PC-9 (cell line): ENCODE measurements around the gene PIGM. TPM values are rescaled to one million over a fixed set of nuclear protein-coding genes. Genes with fewer than 3 reads are reported as not detected.
A peak's percentile ranks its signal among the peaks of the same experiment; 100 is the strongest.

Experiments
- BruUV-seq: library from RNA; stranded (reverse); fragments of 400-500 nt; replicated peaks from 2 replicates; lab custom pipeline; 2021; lab: Mats Ljungman, UMichigan
- CTCF ChIA-PET: fragments of 300-600 bp; sonication (Branson Sonifier 250); formaldehyde crosslinking; loops from one replicate; lab custom pipeline; 2022; ENCODE audit warnings: antibody characterized with exemption; lab: Charles Lee
- POLR2A ChIA-PET: fragments of 300-600 bp; sonication (Branson Sonifier 250); formaldehyde crosslinking; loops from one replicate; lab custom pipeline; 2022; ENCODE audit warnings: antibody characterized with exemption; ENCODE audit not compliant: unreplicated experiment; lab: Charles Lee
- DNase-seq, 2 experiments: peaks; one replicate each; pipeline versions ENCODE4 v3.0.0 to v3.0.0-alpha.2; 2015 to 2022; ENCODE audit warnings: mixed read lengths in 1 of 2
- H2AFZ ChIP-seq: fragments of 200-600 bp; sonication (generic); 2 replicates; pipeline ENCODE4 v1.8.1; 2017; ENCODE audit warnings: antibody characterized with exemption
- H3F3A ChIP-seq: fragments of 200-600 bp; sonication (generic); 2 replicates; pipeline ENCODE4 v1.8.1; 2017; ENCODE audit warnings: antibody characterized with exemption, mild to moderate bottlenecking, low read depth; ENCODE audit not compliant: insufficient read depth
- H3K27ac ChIP-seq: fragments of 200-600 bp; sonication (generic); 2 replicates; pipeline ENCODE4 v1.6.1; 2016; ENCODE audit warnings: mixed run types
- H3K27me3 ChIP-seq: fragments of 200-600 bp; sonication (generic); 2 replicates; pipeline ENCODE4 v1.6.1; 2016; ENCODE audit warnings: low read depth, mixed run types; ENCODE audit not compliant: insufficient read depth
- H3K36me3 ChIP-seq: fragments of 200-600 bp; sonication (generic); 2 replicates; pipeline ENCODE4 v1.6.1; 2016; ENCODE audit warnings: low read depth, mixed run types
- H3K4me1 ChIP-seq: fragments of 200-600 bp; sonication (generic); replicated peaks from 2 replicates; pipeline ENCODE4 v1.6.1; 2016; ENCODE audit warnings: mixed run types; ENCODE audit not compliant: insufficient read depth
- H3K4me2 ChIP-seq: fragments of 200-600 bp; sonication (generic); 2 replicates; pipeline ENCODE4 v1.6.1; 2017; ENCODE audit warnings: mixed run types
- H3K4me3 ChIP-seq: fragments of 200-600 bp; sonication (generic); 2 replicates; pipeline ENCODE4 v1.6.1; 2016; ENCODE audit warnings: mixed run types
- H3K79me2 ChIP-seq: fragments of 200-600 bp; sonication (generic); 2 replicates; pipeline ENCODE4 v1.6.1; 2017; ENCODE audit warnings: low read depth, mixed run types
- H3K9me2 ChIP-seq: fragments of 200-600 bp; sonication (generic); 2 replicates; pipeline ENCODE4 v1.8.1; 2017; ENCODE audit warnings: mild to moderate bottlenecking; ENCODE audit not compliant: insufficient read depth
- H3K9me3 ChIP-seq: fragments of 200-600 bp; sonication (generic); 2 replicates; pipeline ENCODE4 v1.8.1; 2016; ENCODE audit warnings: low read depth; ENCODE audit not compliant: insufficient read depth
- H4K20me1 ChIP-seq: fragments of 200-600 bp; sonication (generic); 2 replicates; pipeline ENCODE4 v1.8.1; 2017; ENCODE audit not compliant: insufficient read depth
- CTCF ChIP-seq: fragments of 200-600 bp; sonication (generic); conservative IDR thresholded peaks from 2 replicates; pipeline ENCODE4 v1.6.1; 2017; ENCODE audit warnings: mixed run types, antibody characterized with exemption, mild to moderate bottlenecking, moderate library complexity
- EZH2 ChIP-seq: fragments of 200-600 bp; sonication (generic); IDR thresholded peaks from 2 replicates; pipeline ENCODE4 v1.8.0; 2017; ENCODE audit warnings: antibody characterized with exemption, low read depth
- intact Hi-C: fragments of 100-400 bp; cut with micrococcal nuclease; formaldehyde crosslinking; loops from one replicate; pipeline ENCODE4 v1.10.0; 2022; ENCODE audit not compliant: unreplicated experiment
- total RNA-seq: library from RNA; stranded (reverse); gene quantifications from 2 replicates; pipeline ENCODE4 v1.2.3, GENCODE V29; 2021

Gene PIGM
- total RNA-seq, 1 experiment from 2014 or later, result 4.0 TPM

GRCh38 chr1:160074865-160075264 lies 43.1 kb upstream of the PIGM start:
- CTCF ChIA-PET, result no interaction called here
- TF ChIP-seq EZH2 (no peak), CTCF (no peak)
- H3K4me2 ChIP-seq, result no peak overlapping the region
- no peaks in the 10 kb centered on the region for H3K4me1 ChIP-seq
- peaks cover 39% of the 10 kb centered on the region for H3K27me3 ChIP-seq
- no peaks in the 10 kb centered on the region for H3K36me3 ChIP-seq
- intact Hi-C loops, result no loop called here
- no peaks in the 10 kb centered on the region for H3K9me3 ChIP-seq
- H3K4me3 ChIP-seq, result no peak overlapping the region
- no peaks in the 10 kb centered on the region for H3K9me2 ChIP-seq
- H2AFZ ChIP-seq, result no peak overlapping the region
- no peak overlapping the region for H3K27ac ChIP-seq
- BruUV-seq, result no TSS peak
- POLR2A ChIA-PET, result interaction anchor here (0.6 kb wide), 1 partner anchor 31 kb away, joined by 8 read pairs; no protein-coding TSS in a partner anchor
- no peaks in the 10 kb centered on the region for H3K79me2 ChIP-seq
- DNase-seq, result no peak
- no peaks in the 10 kb centered on the region for H3F3A ChIP-seq
- H4K20me1 ChIP-seq, result no peaks in the 10 kb centered on the region

- H3K9me2 ChIP-seq, result no peaks in the 10 kb centered on the region
- H4K20me1 ChIP-seq, result no peaks in the 10 kb centered on the region
- H3K27ac ChIP-seq, result no peak overlapping the region
- H3K36me3 ChIP-seq, result no peaks in the 10 kb centered on the region
- intact Hi-C loops, result no loop called here
- H3K79me2 ChIP-seq, result no peaks in the 10 kb centered on the region
- no peaks in the 10 kb centered on the region for H3K9me3 ChIP-seq
- ChIA-PET CTCF (no interaction called here), POLR2A (no interaction called here)
- TF ChIP-seq CTCF, result no peak
- TF ChIP-seq EZH2, result no peak
- no peak overlapping the region for H3K4me2 ChIP-seq
- no peaks in the 10 kb centered on the region for H3F3A ChIP-seq
- H3K27me3 ChIP-seq, result peaks cover 57% of the 10 kb centered on the region
- DNase-seq, result no peak
- H2AFZ ChIP-seq, result no peak overlapping the region
- no peak overlapping the region for H3K4me3 ChIP-seq
- no peaks in the 10 kb centered on the region for H3K4me1 ChIP-seq
- no TSS peak for BruUV-seq
These were observed 39.5 kb upstream of the PIGM start for GRCh38 chr1:160071289-160071688.

- Histone ChIP-seq H4K20me1 (no peaks in the 10 kb centered on the region), H2AFZ (0 out of 2 replicates have a peak overlapping the region, but pooled peaks have one; percentile 6), H3F3A (no peaks in the 10 kb centered on the region), H3K36me3 (no peaks in the 10 kb centered on the region), H3K4me1 (no peaks in the 10 kb centered on the region), H3K27ac (no peak overlapping the region), H3K27me3 (peaks cover 57% of the 10 kb centered on the region), H3K79me2 (no peaks in the 10 kb centered on the region), H3K9me3 (no peaks in the 10 kb centered on the region), H3K4me3 (peak overlapping the region; percentile 34; the same call in 1 of the 2 replicates), H3K4me2 (peak overlapping the region; percentile 71), H3K9me2 (no peaks in the 10 kb centered on the region)
- intact Hi-C loops, result no loop called here
- CTCF ChIA-PET, result interaction anchor here (0.6 kb wide), 1 partner anchor 149 kb away, joined by 5 read pairs; no protein-coding TSS in a partner anchor
- TF ChIP-seq EZH2 (no peak), CTCF (no peak)
- DNase-seq, result peak in 1 of 2 experiments; percentile 54
- POLR2A ChIA-PET, result interaction anchor here (0.7 kb wide), 1 partner anchor 982 kb away, joined by 5 read pairs; no protein-coding TSS in a partner anchor
- BruUV-seq, result no TSS peak
These were observed 38.7 kb upstream of the PIGM start for GRCh38 chr1:160070243-160071163.
